Ovary (tissue), 9 donors: ENCODE results near the gene SUMF1. TPM values are rescaled to one million over a fixed set of nuclear protein-coding genes. Genes with fewer than 3 reads are reported as not detected.
"Not testable (repeated sequence)": the region's sequence is repeated elsewhere in the genome, so short reads cannot be mapped to it uniquely, and the experiment has no call there.

Source experiments
- DNase-seq, 5 donors: peaks; one replicate each; pipeline ENCODE4 v3.0.0-alpha.2; 2019 to 2020
- H3K27ac ChIP-seq, 2 donors: fragments of 200-600 bp; one replicate each; pipeline versions ENCODE4 v1.5.1 to v1.8.0; 2019 to 2022
- H3K27me3 ChIP-seq: fragments of 200-600 bp; one replicate; pipeline ENCODE4 v1.8.0; 2022
- H3K36me3 ChIP-seq: fragments of 200-600 bp; sonication (generic); one replicate; pipeline ENCODE4 v1.5.1; 2019
- H3K4me1 ChIP-seq: one replicate; pipeline ENCODE4 v1.8.1; 2013; ENCODE audit warnings: mild to moderate bottlenecking, moderate library complexity; ENCODE audit not compliant: insufficient read depth
- H3K4me3 ChIP-seq: fragments of 200-600 bp; sonication (generic); one replicate; pipeline ENCODE4 v1.5.1; 2017
- H3K9me3 ChIP-seq, 2 donors: fragments of 200-600 bp in 1 of 2; sonication (generic) in 1 of 2; one replicate each; pipeline versions ENCODE4 v1.5.1 to v1.8.1; 2013 to 2019; ENCODE audit warnings: mild to moderate bottlenecking in 1 of 2, moderate library complexity in 1 of 2
- CTCF ChIP-seq, 3 donors: fragments of 450-650 bp in 2 of 3; fragments of 200-600 bp in 1 of 3; IDR thresholded peaks; one replicate each; pipeline versions ENCODE4 v1.5.1 to v1.8.0; 2016 to 2022; ENCODE audit warnings: antibody characterized with exemption in 3 of 3, mild to moderate bottlenecking in 1 of 3
- EP300 ChIP-seq: sonication (generic); formaldehyde crosslinking; IDR thresholded peaks from one replicate; pipeline ENCODE4 v1.6.1; 2017; ENCODE audit warnings: antibody characterized with exemption
- POLR2A ChIP-seq: fragments of 450-650 bp; IDR thresholded peaks from one replicate; pipeline ENCODE4 v1.6.1; 2017; ENCODE audit warnings: antibody characterized with exemption, mild to moderate bottlenecking, moderate library complexity
- WGBS, 3 donors: extraction: QIAGEN DNeasy Blood & Tissue Kit in 1 of 3; methylation state at CpG; one replicate each; pipeline versions ENCODE4 v1.1.5 to v1.1.7; 2013 to 2017; 5-methylcytosine and 5-hydroxymethylcytosine counted together
- intact Hi-C, 4 donors: fragments of 100-400 bp; cut with DNase I; formaldehyde crosslinking; loops; one replicate each; pipeline versions ENCODE4 v1.11.0 to v1.15.1; 2022 to 2023
- polyA plus RNA-seq, 2 donors: library from polyadenylated mRNA; stranded (reverse); fragments of 200-250 nt in 1 of 2; fragments of 350-450 nt in 1 of 2; fragmentation: Illumina TruSeq in 1 of 2; extraction: RNeasy Lipid Tissue Mini Kit (QIAGEN cat#74804) in 1 of 2; gene quantifications; one replicate each; pipeline ENCODE4 v1.2.3, GENCODE V29; 2013 to 2014
- total RNA-seq, 7 donors: library from RNA; depleted of rRNA in 2 of 7; stranded (reverse); fragments of >200 nt in 2 of 7; fragmentation: NEBNext Ultra II Directional in 3 of 7; extraction: Animal tissue kit (Norgen Biotek cat#: 25700) in 3 of 7; gene quantifications; one replicate each; pipeline versions ENCODE4 v1.1.0 to v1.2.4, GENCODE V29; 2016 to 2023
- donor health status: DM: no; HTN: no; CAD: no; lungs with moderate emphysema.
- donor health status: DM: no; HTN: no; CAD: no.
- donor health status: Bipolar disorder and iron deficiency.
- donor health status: DM: yes; HTN: yes; CAD: no.
- donor health status: DM: no; HTN: no; CAD: no.
- donor health status: DM: yes; HTN: yes; CAD: no.

SUMF1 gene
- total and polyA plus RNA-seq, 9 donors = 17.6 to 57.2 (median 24.7) TPM

GRCh38 chr3:4460334-4460733, 6.7 kb downstream of the SUMF1 start:
- Histone ChIP-seq H3K4me3 (no peak overlapping the region), H3K9me3 (no peaks in the 10 kb centered on the region), H3K36me3 (no peaks in the 10 kb centered on the region), H3K4me1 (no peaks in the 10 kb centered on the region), H3K27me3 (no peaks in the 10 kb centered on the region), H3K27ac (no peak overlapping the region)
- no peak for TF ChIP-seq POLR2A
- TF ChIP-seq EP300 = no peak
- no peak for TF ChIP-seq CTCF (IDR thresholded peaks at IDR 0.05)
- no peak for DNase-seq
- WGBS, 3 donors = 88 to 96% (median 93%) methylated on average over 4 of the region's 4 CpGs
- intact Hi-C loops = no loop called here

DNA sequence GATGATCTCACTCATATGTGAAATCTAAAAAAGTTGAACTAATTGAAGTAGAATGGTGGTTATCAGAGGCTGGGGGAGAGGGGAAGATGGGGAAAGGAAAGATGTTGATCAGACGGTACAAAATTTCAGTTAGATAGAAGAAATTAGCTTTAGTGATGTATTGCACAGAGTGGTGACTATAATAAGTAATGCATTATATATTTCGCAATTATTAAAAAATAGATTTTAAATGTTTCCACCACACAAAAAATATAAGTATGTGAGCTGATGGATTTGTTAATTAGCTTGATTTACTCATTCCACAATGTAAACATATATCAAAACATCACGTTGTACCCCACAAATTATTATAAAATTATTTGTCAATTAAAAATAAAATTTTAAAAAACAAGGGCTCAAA, 8.1 kb downstream of the SUMF1 start:
- no peaks in the 10 kb centered on the region for H3K27me3 ChIP-seq
- no peak overlapping the region for H3K4me3 ChIP-seq
- 93 to 94% (median 93%) methylated on average over 3 of the region's 3 CpGs for WGBS, 3 donors
- H3K9me3 ChIP-seq = no peaks in the 10 kb centered on the region
- no peaks in the 10 kb centered on the region for H3K36me3 ChIP-seq
- DNase-seq = no peak
- TF ChIP-seq EP300 (no peak), CTCF (IDR thresholded peaks at IDR 0.05) (no peak), POLR2A (no peak)
- H3K4me1 ChIP-seq = no peaks in the 10 kb centered on the region
- intact Hi-C loops = no loop called here
- H3K27ac ChIP-seq = no peak overlapping the region

- H3K36me3 ChIP-seq, H3K9me3 ChIP-seq, H3K4me3 ChIP-seq, H3K4me1 ChIP-seq, intact Hi-C loops, H3K27ac ChIP-seq, H3K27me3 ChIP-seq, DNase-seq: not testable (repeated sequence)
- 92% methylated on average over 14 of the region's 14 CpGs for WGBS, 3 donors
Observed at GRCh38 chr3:4456780-4457179, 10.3 kb downstream of the SUMF1 start.

DNA sequence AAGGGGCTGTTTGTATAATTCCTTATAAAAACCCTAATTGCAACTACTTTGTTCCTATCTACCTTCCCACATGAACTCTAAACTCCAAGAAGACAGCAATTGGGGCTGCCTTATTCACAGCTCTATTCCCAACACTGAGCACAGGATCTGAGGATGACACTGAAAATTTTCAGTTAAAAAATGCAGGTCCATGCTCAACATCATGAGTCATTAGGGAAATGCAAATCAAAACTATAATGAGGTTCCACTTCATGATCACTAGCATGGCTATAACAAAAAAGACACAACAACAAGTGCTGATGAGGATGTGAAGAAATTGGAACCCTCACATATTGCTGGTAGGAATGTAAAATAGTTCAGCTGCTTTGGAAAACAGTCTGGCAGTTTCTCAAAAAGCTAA, 12.9 kb downstream of the SUMF1 start:
- no peak for DNase-seq
- no peaks in the 10 kb centered on the region for H3K9me3 ChIP-seq

More for the DNA sequence above, 12.9 kb downstream of the SUMF1 start:
- Histone ChIP-seq H3K27me3 (no peaks in the 10 kb centered on the region), H3K4me1 (no peaks in the 10 kb centered on the region), H3K4me3 (no peak overlapping the region), H3K36me3 (no peaks in the 10 kb centered on the region), H3K27ac (no peak overlapping the region)
- intact Hi-C loops = no loop called here
- TF ChIP-seq POLR2A (no peak), CTCF (IDR thresholded peaks at IDR 0.05) (no peak), EP300 (no peak)
